AG10803 (cell line): Measurements from ENCODE around the gene FRMPD4.

Source experiments
- DNase-seq: peaks from one replicate; pipeline ENCODE4 v3.0.0; 2010; ENCODE audit warnings: low read depth
- H3K4me3 ChIP-seq: 2 replicates; pipeline ENCODE4 v1.5.1; 2011; ENCODE audit warnings: mild to moderate bottlenecking, low read length, control low read depth
- TF ChIP-seq, protein P1 (sequence below): conservative IDR thresholded peaks from 2 replicates; pipeline ENCODE4 v1.5.1; 2011; ENCODE audit warnings: mild to moderate bottlenecking, low read length, control low read depth, inconsistent platforms

The FRMPD4 gene

DNA sequence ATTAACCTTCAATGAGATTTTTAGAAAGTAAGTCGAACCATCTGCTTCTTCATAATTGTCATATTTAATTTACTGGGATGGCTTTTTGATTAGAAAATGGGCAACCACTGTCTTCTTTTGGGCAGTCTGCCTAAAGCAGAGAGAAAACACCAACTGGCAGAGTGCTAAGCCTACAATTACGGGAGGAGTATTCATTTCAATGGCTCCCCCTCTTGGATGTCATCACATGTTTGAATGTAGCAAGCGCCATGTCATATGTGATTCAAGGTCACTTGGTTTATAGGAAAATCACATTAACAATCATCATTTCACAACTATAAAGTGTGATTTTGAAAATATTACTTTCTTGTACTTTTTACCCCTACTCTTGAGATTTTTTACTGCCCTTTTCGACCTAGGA lies 261.9 kb downstream of the FRMPD4 start:
- TF ChIP-seq, protein P1, sequence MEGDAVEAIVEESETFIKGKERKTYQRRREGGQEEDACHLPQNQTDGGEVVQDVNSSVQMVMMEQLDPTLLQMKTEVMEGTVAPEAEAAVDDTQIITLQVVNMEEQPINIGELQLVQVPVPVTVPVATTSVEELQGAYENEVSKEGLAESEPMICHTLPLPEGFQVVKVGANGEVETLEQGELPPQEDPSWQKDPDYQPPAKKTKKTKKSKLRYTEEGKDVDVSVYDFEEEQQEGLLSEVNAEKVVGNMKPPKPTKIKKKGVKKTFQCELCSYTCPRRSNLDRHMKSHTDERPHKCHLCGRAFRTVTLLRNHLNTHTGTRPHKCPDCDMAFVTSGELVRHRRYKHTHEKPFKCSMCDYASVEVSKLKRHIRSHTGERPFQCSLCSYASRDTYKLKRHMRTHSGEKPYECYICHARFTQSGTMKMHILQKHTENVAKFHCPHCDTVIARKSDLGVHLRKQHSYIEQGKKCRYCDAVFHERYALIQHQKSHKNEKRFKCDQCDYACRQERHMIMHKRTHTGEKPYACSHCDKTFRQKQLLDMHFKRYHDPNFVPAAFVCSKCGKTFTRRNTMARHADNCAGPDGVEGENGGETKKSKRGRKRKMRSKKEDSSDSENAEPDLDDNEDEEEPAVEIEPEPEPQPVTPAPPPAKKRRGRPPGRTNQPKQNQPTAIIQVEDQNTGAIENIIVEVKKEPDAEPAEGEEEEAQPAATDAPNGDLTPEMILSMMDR: no peak
- H3K4me3 ChIP-seq: no peak overlapping the region
- DNase-seq: no peak

DNA sequence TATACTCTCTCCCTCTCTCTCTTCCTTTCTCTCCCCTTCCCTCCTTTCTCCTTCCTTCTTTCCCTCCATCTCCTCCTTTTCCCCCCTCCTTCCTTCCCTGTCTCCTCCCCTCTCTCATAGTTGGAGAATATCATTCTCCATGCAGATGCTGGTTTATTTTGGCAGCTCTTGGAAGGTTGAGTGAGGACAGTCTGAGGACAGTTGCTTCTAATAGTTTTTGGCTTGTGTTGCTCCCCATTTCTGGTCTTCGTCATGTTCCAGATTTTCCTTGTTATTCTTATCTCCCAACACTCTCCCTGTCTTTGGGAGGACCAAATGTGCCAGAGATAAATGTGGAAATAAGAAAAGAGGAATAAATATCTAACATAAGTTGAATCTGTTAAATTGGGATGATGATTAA lies 263.0 kb downstream of the FRMPD4 start:
- H3K4me3 ChIP-seq: no peak overlapping the region
- DNase-seq: no peak
- TF ChIP-seq, protein P1: no peak

DNA sequence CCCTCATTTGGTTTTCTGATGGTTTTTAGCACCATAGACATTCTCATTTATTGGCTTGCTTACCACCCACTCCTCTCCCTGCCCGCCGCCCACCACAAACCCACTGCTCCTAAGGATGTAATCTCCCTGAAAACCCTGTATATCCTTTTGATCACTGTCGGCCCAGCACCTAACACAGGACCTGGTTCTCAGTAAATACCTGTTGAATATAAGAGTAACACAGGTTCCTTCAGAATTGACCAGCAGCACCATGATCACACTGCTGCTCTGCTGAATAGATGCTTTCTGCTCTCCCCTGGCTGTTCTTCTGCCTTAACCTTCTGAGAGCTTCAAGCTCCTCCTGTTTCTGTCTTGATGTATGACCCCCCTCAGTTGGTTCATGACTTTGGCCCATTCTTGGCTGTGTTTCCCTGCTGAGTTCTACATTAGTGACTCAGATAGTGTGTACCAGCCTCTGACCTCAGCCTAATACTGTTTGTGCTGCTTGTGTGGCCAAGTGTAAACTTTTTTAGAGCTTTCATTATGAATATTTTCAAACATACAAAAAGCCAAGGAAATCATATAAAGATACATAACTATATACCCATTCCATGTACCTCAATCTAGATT lies 265.3 kb downstream of the FRMPD4 start:
- TF ChIP-seq, protein P1: no peak
- peak; percentile 23 for DNase-seq

DNA sequence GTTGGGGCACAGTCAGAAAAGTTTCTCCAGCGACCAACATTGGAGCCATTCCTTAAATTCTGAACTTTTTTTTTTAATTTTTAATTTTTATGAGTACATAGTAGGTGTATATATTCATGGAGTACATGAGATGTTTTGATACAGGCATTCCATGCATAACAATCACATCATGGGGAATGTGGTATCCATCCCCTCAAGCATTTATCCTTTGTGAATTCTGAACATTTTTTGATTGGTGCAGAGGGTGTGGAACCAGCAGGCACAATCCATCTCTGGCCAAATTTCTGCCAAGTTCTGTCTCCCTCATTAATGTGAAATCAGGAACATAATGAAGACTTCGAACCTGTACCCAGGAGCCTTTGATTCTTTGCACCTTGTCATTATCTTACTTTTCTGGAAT lies 267.0 kb downstream of the FRMPD4 start:
- TF ChIP-seq, protein P1: no peak
- no peak overlapping the region for H3K4me3 ChIP-seq
- DNase-seq: no peak

More for the DNA sequence above, 265.3 kb downstream of the FRMPD4 start:
- H3K4me3 ChIP-seq: no peak overlapping the region

DNA sequence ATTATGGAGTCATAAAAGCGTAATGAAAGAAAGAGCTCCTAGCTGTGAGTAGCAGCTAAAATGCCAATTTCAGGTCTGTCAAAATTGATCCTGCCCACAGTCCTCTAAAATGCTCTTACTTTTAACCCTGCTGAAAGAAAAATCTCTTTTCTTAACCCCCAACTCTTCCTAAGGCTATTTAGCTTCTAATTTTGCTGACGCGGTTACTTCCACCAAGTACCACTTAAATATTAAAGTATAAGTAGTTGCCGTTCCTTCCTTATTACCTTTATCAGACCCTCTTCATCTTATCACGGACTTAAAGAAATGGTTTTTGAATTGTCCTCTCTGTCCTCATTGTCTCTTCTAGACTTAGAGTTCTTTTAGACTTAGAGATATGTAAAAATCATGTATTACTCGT lies 272.2 kb downstream of the FRMPD4 start:
- no peak for DNase-seq
- TF ChIP-seq, protein P1: no peak
- no peak overlapping the region for H3K4me3 ChIP-seq

DNA sequence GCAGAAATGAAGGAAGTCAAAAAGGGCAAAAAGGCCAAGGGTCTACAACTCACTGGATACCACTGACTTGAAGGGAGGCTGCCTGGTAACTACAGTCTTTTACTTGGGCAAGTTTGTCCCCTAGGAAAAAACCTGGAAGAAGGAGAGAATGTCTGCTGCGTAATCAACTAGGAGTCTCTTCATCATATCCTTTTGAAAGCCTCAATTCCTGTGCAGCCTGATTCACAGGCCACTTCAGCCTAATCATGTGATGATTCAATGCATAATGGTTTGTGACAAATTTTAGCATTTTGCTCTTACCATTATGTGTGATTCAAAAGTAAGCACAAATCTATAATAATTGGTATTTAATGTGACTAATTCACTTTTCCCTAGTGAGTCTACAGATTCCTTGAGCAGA lies 273.6 kb downstream of the FRMPD4 start:
- TF ChIP-seq, protein P1: no peak
- no peak for DNase-seq
- no peak overlapping the region for H3K4me3 ChIP-seq

DNA sequence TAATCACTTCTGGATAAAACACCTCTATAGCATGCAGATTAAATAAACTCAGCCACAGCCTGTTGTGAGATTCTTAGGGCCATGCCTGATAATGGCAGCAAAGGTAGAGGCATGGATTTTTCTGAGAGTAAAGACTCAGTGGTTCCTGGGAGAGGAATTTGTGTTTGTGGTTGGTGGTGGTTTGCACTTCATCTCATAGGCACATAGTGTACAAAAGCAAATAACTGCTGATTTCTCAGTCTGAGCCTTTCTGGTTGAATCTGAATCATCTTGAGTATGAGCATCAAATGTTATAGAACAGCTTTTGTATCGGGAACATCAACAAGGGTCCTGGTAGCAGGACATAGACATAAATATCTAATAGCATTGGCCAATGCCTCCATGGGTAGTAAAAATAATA lies 274.3 kb downstream of the FRMPD4 start:
- no peak overlapping the region for H3K4me3 ChIP-seq
- no peak for DNase-seq
- TF ChIP-seq, protein P1: no peak
